Right forelimb (tissue), 1 donor: ENCODE results near the gene IGSF9.

Experiments used
- DNase-seq: peaks from one replicate; pipeline ENCODE4 v3.0.0-alpha.2; 2018

The IGSF9 gene

GRCh38 chr1:159895286-159895685 lies 50.1 kb downstream of the IGSF9 start:
- no peak for DNase-seq

DNA sequence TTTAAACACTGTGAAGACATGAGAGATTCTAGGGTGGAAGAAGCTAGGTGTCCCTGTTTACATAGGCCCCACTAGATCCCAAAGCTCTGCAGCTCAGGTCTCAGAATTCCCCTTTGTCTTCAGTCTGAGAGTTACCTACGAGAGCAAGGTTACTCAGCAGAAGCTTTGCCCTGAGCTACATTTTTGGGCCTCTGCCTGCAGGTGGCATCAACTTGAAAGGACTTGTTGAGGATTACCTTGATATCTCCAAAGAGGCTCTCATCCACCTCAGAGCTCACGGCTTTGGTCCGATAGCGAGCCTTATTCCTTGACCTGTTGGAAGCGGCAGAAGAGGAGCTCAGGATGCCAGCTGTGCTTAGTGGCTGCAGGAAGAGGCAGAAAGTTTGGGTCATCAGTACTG lies 52.5 kb downstream of the IGSF9 start:
- DNase-seq, result no peak

GRCh38 chr1:159891275-159892157 lies 53.9 kb downstream of the IGSF9 start:
- peak; percentile 85 for DNase-seq

GRCh38 chr1:159890390-159890789 lies 55.0 kb downstream of the IGSF9 start:
- no peak for DNase-seq

DNA sequence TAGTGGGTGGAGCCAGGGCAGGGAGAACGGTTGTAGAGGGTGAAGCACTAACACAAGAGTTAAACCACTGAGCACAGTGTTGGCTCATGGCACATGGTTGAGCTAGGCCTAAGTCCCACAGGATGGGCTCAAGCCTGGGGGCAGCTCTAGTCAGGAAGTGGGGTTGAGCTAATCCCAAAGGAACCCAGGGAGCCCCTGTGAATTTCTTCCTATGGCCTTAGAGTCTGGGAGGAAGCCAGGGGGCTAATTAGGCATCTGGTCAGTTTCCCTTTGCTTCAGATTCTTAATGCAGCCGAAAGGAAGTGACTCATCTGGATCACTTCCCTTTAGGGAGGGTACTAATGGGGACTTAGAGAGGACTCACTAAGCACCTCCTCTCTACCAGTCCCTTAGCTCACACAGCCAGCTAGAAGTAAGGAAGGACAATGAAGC lies 55.6 kb downstream of the IGSF9 start:
- no peak for DNase-seq

DNA sequence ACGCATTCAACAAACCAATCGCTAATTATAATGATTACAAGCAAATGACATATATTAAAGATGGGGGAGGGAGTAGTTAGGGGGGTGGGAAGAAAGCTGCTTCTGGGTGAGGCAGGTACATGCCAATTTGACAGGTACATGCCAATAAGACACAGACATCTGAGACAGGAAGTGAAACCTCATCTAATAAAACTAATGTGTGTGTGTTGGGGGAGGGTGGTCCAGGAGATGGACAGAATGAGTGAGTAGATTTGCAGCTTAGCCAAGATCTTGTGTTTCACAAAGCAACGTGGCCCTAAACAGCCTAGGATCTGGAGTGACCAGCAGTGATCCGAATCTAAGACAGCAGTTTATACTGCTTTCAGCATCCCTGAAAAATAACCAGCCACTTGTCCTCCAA lies 56.2 kb downstream of the IGSF9 start:
- no peak for DNase-seq

DNA sequence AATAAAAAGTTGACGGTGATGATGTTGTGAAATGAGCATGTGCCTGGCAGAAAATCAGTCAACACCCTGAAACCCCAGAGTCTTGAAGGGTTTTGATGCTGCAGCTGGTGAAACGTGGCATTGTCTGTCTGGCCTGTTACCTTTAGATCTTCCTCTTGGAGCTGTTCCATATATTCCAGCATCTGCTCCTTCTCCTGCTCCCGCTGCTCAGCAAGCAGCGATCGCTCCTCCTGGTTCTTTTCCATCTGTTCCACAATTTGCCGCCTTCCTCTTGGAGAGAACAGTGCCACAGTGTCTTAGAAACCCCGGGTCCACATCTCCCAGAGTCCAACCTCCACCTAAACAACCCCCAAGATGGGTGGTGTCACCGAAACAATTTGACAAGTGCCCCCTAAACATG lies 61.1 kb downstream of the IGSF9 start:
- DNase-seq, result no peak

DNA sequence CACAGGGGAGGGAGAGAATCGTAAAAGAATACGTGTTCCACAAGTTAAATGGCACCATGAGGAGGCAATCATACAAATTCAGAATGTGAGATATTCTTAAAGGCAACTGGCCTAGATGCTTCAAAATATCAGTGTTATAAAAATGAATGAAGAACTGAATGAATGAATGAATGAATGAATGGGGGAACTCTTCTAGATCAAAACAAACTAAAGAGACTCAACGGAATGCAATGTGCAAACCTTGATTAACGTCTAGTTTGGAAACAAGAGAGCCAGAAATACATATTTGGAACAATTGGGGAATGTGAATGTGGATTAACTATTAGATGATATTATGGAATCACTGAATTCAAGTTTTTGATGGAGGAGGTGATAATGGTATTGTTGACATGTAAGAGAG lies 62.3 kb downstream of the IGSF9 start:
- no peak for DNase-seq

DNA sequence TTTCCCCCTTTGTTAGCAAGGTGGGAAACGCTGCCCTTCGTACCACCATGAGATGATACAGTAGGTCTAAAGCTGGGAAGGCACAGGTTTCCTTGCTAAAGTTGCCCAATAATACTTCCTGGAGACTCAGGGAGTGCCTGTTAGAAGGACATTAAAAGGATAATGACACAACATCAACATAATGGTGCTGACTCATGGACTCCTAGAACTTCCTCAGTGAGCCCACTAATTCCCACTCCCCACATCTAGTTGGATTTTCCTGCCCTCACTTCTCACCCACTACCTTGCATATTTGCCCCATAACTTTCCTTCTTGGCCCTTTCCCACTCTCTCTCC lies 62.9 kb downstream of the IGSF9 start:
- DNase-seq, result no peak

DNA sequence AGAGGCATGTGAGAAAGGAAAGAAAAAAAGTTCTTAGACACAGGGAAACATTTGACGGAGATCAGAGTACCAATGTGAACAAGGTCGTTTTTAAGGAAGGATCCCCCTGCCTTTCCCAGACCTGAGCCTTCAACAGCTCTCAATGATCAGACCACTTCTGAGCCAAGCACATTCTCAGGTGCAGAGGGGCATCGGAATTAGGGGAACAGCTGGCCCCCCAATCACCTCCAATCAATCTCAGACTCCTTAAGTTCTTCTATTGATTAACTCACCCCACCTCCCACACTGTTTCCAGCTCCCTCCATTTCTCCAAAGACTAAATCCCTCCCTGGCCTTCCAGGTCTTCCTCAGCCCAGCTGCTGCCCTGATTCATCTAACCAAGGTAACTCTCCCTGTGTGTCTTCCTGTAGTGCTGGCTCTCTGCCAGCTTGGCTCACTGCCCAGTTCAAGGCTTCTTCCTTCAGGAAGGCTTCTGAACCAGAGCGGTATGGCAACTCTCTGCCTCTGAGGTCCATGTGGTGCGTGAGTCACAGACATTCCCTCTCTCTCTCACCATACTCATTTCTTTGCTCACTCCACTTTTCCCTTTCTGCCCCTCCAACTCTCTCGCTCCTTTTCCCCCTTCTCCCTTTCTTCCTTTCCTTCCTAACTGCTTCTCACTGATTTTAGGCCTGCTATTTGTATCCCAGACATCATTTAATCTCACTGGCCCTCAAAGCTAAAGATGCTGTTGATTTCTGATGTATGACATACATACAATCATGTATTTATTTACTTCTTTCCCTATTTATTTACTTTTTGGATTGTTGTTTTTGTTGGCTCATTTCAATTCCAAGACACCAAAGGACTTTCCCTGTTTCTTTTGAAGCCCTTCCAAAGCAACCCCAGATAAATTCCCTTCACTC lies 63.5 kb downstream of the IGSF9 start:
- no peak for DNase-seq

- no peak for DNase-seq
Measured at GRCh38 chr1:159880430-159880829, 65.0 kb downstream of the IGSF9 start.

DNA sequence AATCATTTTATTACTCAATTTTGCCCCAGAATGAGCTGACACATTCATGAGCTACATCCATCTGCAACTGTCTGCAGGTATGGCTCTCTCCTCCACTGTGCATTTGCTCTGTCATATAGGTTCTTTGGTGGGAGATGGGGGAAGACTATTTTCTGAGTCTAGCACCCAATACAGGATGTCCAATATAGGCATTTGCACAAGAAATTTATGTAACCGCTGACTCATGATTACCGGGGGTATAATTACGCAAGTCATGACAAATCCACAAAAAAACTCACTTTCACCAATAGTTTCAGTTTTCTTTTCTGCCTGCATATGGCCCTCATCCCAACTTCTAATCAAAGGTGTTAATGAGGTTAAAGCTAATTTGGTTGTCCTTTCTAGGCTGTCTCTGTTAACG lies 65.4 kb downstream of the IGSF9 start:
- DNase-seq, result no peak

GRCh38 chr1:159879136-159879535 lies 66.3 kb downstream of the IGSF9 start:
- no peak for DNase-seq

DNA sequence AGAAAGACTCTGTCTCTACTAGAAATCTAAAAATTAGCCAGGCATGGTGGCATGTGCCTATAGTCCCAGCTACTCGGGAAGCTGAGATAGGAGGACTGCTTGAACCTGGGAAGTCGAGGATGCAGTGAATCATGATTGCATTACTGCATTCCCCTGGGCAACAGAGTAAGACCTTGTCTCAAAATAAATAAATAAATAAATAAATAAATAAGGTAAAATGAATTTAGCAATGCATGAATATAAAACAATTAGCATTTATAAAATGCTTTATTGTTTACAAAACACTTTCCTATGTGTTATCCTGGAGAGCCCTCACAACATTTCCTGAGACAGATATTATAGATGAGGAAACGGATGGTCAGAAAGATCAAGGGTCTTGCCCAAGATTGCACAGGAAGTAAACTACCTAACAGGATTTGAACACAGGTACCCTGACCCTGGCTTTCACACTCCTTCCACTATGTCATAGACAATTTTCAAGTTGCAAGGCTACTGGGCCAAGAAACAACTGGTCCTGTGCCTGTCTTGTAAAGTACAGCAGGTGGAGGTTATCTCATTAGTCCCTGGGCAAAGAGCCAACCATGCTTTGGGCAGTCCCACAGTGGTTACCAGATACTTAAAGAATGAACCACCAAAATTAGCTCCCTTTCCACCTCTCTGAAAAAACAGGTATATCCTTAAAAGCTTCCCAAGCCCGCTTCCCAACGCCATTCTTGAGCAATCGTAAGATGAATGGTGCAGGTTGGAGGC lies 67.5 kb downstream of the IGSF9 start:
- DNase-seq, result no peak
